Heart left ventricle (tissue), 16 donors: ENCODE measurements around the gene NOS1AP. TPM values are rescaled to one million over a fixed set of nuclear protein-coding genes. Genes with fewer than 3 reads are reported as not detected.
"Not testable (repeated sequence)": the region's sequence is repeated elsewhere in the genome, so short reads cannot be mapped to it uniquely, and the experiment has no call there.

Experiments
- ATAC-seq, 4 donors: fragments of 200-7000 bp; cut with Tn5 transposase; one replicate each; pipeline ENCODE4 v1.9.1; 2020 to 2022; ENCODE audit warnings: moderate library complexity in 4 of 4, mild to moderate bottlenecking in 3 of 4, moderate number of reproducible peaks in 1 of 4
- DNase-seq, 5 donors: peaks; one replicate each; pipeline ENCODE4 v3.0.0-alpha.2; 2020
- H3K27ac ChIP-seq, 12 donors: fragments of 200-600 bp; sonication (generic) in 4 of 12; one replicate each; pipeline versions ENCODE4 v1.5.0 to v1.8.0; 2016 to 2022; ENCODE audit warnings: mild to moderate bottlenecking in 2 of 12
- H3K27me3 ChIP-seq, 9 donors: fragments of 200-600 bp; sonication (generic) in 2 of 9; one replicate each; pipeline versions ENCODE4 v1.5.1 to v1.8.0; 2016 to 2022; ENCODE audit warnings: mild to moderate bottlenecking in 3 of 9
- H3K36me3 ChIP-seq, 9 donors: fragments of 200-600 bp; sonication (generic) in 2 of 9; one replicate each; pipeline versions ENCODE4 v1.5.0 to v1.8.0; 2018 to 2022; ENCODE audit warnings: mild to moderate bottlenecking in 2 of 9
- H3K4me1 ChIP-seq, 12 donors: fragments of 200-600 bp; sonication (generic) in 4 of 12; one replicate each; pipeline versions ENCODE4 v1.5.0 to v1.8.0; 2016 to 2022; ENCODE audit warnings: mild to moderate bottlenecking in 3 of 12
- H3K4me3 ChIP-seq, 12 donors: fragments of 200-600 bp; sonication (generic) in 4 of 12; one replicate each; pipeline versions ENCODE4 v1.5.0 to v1.8.0; 2017 to 2022; ENCODE audit warnings: mild to moderate bottlenecking in 9 of 12, moderate library complexity in 4 of 12
- H3K9me3 ChIP-seq, 12 donors: fragments of 200-600 bp; sonication (generic) in 4 of 12; one replicate each; pipeline versions ENCODE4 v1.5.0 to v1.8.0; 2016 to 2022; ENCODE audit warnings: mild to moderate bottlenecking in 1 of 12
- POLR2A ChIP-seq, 2 donors: fragments of 450-650 bp; IDR thresholded peaks; one replicate each; pipeline ENCODE4 v1.6.1; 2017; ENCODE audit warnings: antibody characterized with exemption in 2 of 2, mild to moderate bottlenecking in 2 of 2, moderate library complexity in 2 of 2
- WGBS, 4 donors: extraction: QIAGEN DNeasy Blood & Tissue Kit in 2 of 4; methylation state at CpG; one replicate each; pipeline versions ENCODE4 v1.1.5 to v1.1.7; 2013 to 2018; 5-methylcytosine and 5-hydroxymethylcytosine counted together
- intact Hi-C, 10 donors: fragments of 100-400 bp; cut with DNase I; formaldehyde crosslinking; loops; one replicate each; pipeline versions ENCODE4 v1.11.1 to v1.14.2; 2022
- polyA plus RNA-seq, 2 donors: library from polyadenylated mRNA; stranded (reverse); fragments of 200-250 nt; gene quantifications; one replicate each; pipeline ENCODE4 v1.2.3, GENCODE V29; 2013
- total RNA-seq, 9 donors: library from RNA; depleted of rRNA in 2 of 9; stranded (reverse); fragments of >200 nt in 2 of 9; fragmentation: NEBNext Ultra II Directional in 3 of 9; extraction: Animal tissue kit (Norgen Biotek cat#: 25700) in 3 of 9; gene quantifications; one replicate each; pipeline versions ENCODE4 v1.1.0 to v1.2.4, GENCODE V29; 2016 to 2023
- TF ChIP-seq, protein P1 (sequence below), 12 donors: fragments of 200-600 bp; sonication (generic) in 4 of 12; IDR thresholded peaks; one replicate each; pipeline versions ENCODE4 v1.5.0 to v1.8.0; 2018 to 2022; ENCODE audit warnings: antibody characterized with exemption in 12 of 12, mild to moderate bottlenecking in 5 of 12
- donor health status: ischemic (EF 13 %, LVEDD 7.1; RV severe dilation, severe dysfunction).
- donor health status: healthy with polysubstance abuse.
- donor health status: DM: no; HTN: yes; CAD: no.
- donor health status: DM: no; HTN: no; CAD: no.
- donor health status: ischemic (EF 25% LVEDD 6.9; RV normal size, moderate dysfunction).
- donor health status: ischemic (EF 25% LVEDD 5.7; RV mildly dilated, moderate dysfunction).
- donor health status: healthy.
- donor health status: DM: yes; HTN: yes; CAD: no.
- donor health status: ischemic (EF 35%, LVEDD 5.7; RV mildly dilated, moderate dysfunction).
- donor health status: nonischemic (EF 11% LVEDD 7.7; RV severe dilation, severe dysfunction).
- donor health status: DM: yes; HTN: yes; CAD: no.
- donor health status: PGD.
- donor health status: ischemic (EF 29% LVEDD 5.4; RV normal size, mild dysfunction).
- donor health status: nonischemic (EF 23%, LVEDD 6.1; RV moderate dilation, normal function).

NOS1AP gene
- total and polyA plus RNA-seq, 11 donors, result 1.1 to 6.4 (median 4.3) TPM

- H3K27me3 ChIP-seq, result peaks cover 0 to 34% (median 2%) of the 10 kb centered on the region in 9 donors
- 72 to 77% (median 74%) methylated on average over 2 of the region's 2 CpGs for WGBS, 4 donors
These were observed 4.5 kb upstream of the NOS1AP start for GRCh38 chr1:162065016-162065415.

DNA sequence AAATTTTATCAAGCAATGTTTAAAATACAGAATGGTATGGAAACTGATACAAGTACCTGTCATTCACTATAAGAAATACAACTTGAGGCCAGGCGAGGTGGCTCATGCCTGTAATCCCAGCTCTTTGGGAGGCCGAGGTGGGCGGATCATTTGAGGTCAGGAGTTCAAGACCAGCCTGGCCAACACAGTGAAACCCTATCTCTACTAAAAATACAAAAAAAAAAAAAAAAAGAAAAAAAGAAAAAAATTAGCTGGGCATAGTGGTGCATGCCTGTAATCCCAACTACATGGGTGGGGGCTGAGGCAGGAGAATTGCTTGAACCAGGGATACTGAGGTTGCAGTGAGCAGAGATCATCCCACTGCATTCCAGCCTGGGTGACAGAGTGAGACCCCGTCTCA, 2.7 kb upstream of the NOS1AP start:
- 80 to 89% (median 84%) methylated on average over 4 of the region's 4 CpGs for WGBS, 4 donors
- DNase-seq, H3K4me3 ChIP-seq, H3K9me3 ChIP-seq, intact Hi-C loops, H3K36me3 ChIP-seq, H3K27ac ChIP-seq, ATAC-seq: not testable (repeated sequence)
- Histone ChIP-seq H3K27me3 (peaks cover 0 to 52% (median 4%) of the 10 kb centered on the region in 9 donors), H3K4me1 (peaks cover 0 to 46% (median 8%) of the 10 kb centered on the region in 12 donors)

More at GRCh38 chr1:162065016-162065415, 4.5 kb upstream of the NOS1AP start:
- intact Hi-C loops, result no loop called here
- DNase-seq, result no peak
- peaks cover 0 to 31% (median 4%) of the 10 kb centered on the region in 12 donors for H3K4me1 ChIP-seq
- no peak overlapping the region for H3K4me3 ChIP-seq
- no peaks in the 10 kb centered on the region for H3K36me3 ChIP-seq
- no peak overlapping the region for H3K27ac ChIP-seq
- ATAC-seq, result no peak
- no peak for TF ChIP-seq POLR2A (IDR thresholded peaks at IDR 0.05)
- TF ChIP-seq, protein P1, sequence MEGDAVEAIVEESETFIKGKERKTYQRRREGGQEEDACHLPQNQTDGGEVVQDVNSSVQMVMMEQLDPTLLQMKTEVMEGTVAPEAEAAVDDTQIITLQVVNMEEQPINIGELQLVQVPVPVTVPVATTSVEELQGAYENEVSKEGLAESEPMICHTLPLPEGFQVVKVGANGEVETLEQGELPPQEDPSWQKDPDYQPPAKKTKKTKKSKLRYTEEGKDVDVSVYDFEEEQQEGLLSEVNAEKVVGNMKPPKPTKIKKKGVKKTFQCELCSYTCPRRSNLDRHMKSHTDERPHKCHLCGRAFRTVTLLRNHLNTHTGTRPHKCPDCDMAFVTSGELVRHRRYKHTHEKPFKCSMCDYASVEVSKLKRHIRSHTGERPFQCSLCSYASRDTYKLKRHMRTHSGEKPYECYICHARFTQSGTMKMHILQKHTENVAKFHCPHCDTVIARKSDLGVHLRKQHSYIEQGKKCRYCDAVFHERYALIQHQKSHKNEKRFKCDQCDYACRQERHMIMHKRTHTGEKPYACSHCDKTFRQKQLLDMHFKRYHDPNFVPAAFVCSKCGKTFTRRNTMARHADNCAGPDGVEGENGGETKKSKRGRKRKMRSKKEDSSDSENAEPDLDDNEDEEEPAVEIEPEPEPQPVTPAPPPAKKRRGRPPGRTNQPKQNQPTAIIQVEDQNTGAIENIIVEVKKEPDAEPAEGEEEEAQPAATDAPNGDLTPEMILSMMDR (IDR thresholded peaks at IDR 0.05), result no peak
- H3K9me3 ChIP-seq, result no peaks in the 10 kb centered on the region

- Histone ChIP-seq H3K9me3 (no peaks in the 10 kb centered on the region), H3K36me3 (no peaks in the 10 kb centered on the region), H3K4me1 (peaks cover 0 to 46% (median 8%) of the 10 kb centered on the region in 12 donors), H3K4me3 (no peak overlapping the region), H3K27me3 (peaks cover 0 to 58% (median 4%) of the 10 kb centered on the region in 9 donors), H3K27ac (no peak overlapping the region)
- intact Hi-C loops, result no loop called here
- DNase-seq (no peak), ATAC-seq (no peak)
- TF ChIP-seq, protein P1 (IDR thresholded peaks at IDR 0.05), result no peak
- no peak for TF ChIP-seq POLR2A (IDR thresholded peaks at IDR 0.05)
- 23 to 43% (median 32%) methylated on average over 1 of the region's 1 CpG for WGBS, 4 donors
These were observed 2.0 kb upstream of the NOS1AP start for GRCh38 chr1:162067466-162067865.

DNA sequence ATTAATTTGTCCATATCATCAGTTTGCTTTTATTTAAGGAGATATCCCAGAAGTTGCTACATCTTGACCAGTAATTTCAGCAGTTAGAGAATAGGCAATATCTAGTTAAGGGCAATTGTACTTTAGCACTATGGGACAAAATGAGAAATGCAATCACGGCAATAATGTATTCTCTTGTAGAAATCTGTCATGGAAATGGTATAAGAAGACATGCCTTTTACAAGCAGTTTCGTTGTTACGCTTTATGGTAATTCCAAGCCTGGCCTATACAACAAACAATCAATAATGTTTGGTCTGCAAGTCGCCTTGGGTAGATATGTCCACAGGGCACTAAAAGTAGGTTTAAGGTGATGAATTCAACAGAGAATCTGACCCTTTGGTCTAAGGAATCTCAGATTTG, 1.2 kb upstream of the NOS1AP start:
- H3K4me1 ChIP-seq, result peaks cover 0 to 47% (median 8%) of the 10 kb centered on the region in 12 donors
- TF ChIP-seq POLR2A (IDR thresholded peaks at IDR 0.05), result no peak
- H3K9me3 ChIP-seq, result no peaks in the 10 kb centered on the region
- no peak overlapping the region for H3K4me3 ChIP-seq
- no peak overlapping the region for H3K27ac ChIP-seq
- ATAC-seq, result no peak
- peaks cover 0 to 65% (median 4%) of the 10 kb centered on the region in 9 donors for H3K27me3 ChIP-seq
- intact Hi-C loops, result no loop called here
- 96 to 98% (median 96%) methylated on average over 4 of the region's 4 CpGs for WGBS, 4 donors
- DNase-seq, result no peak
- H3K36me3 ChIP-seq, result no peaks in the 10 kb centered on the region

GRCh38 chr1:162070094-162070748, 730 bp downstream of the NOS1AP start:
- DNase-seq (peak in 2 of 5 donors; percentile 10 to 35), ATAC-seq (peak in 2 of 4 donors; percentile 6 to 13)
- peaks cover 0 to 7% (median 0%) of the 10 kb centered on the region in 12 donors for H3K9me3 ChIP-seq

More at GRCh38 chr1:162070094-162070748, 730 bp downstream of the NOS1AP start:
- 2 to 3% (median 2%) methylated on average over 8 to 29 of the region's 29 CpGs for WGBS, 4 donors
- H3K4me1 ChIP-seq, result peaks cover 0 to 37% (median 7%) of the 10 kb centered on the region in 12 donors
- H3K27me3 ChIP-seq, result peaks cover 0 to 70% (median 4%) of the 10 kb centered on the region in 9 donors
- H3K4me3 ChIP-seq, result peak overlapping the region; percentile 51 to 86 (median 67)
- intact Hi-C loops, result loop anchor here in 2 of 10 donors (5.0 kb wide), 2 partner anchors 62 to 162 kb away; no protein-coding TSS in a partner anchor
- TF ChIP-seq, protein P1 (IDR thresholded peaks at IDR 0.05), result no peak
- no peak for TF ChIP-seq POLR2A (IDR thresholded peaks at IDR 0.05)
- H3K36me3 ChIP-seq, result no peaks in the 10 kb centered on the region
- peak overlapping the region in 9 of 12 donors; percentile 54 to 81 (median 72) for H3K27ac ChIP-seq
